Heart right ventricle (tissue), 16 donors: Measurements from ENCODE around the gene EFNB3. TPM values are rescaled to one million over a fixed set of nuclear protein-coding genes. Genes with fewer than 3 reads are reported as not detected.

Source experiments
- ATAC-seq, 8 donors: fragments of 200-7000 bp; cut with Tn5 transposase; one replicate each; pipeline ENCODE4 v1.9.1; 2020; ENCODE audit warnings: mild to moderate bottlenecking in 8 of 8, moderate library complexity in 8 of 8, moderate number of reproducible peaks in 1 of 8
- DNase-seq, 2 donors: peaks; one replicate each; pipeline ENCODE4 v3.0.0-alpha.2; 2020
- H3K27ac ChIP-seq, 10 donors: fragments of 200-600 bp; sonication (generic) in 2 of 10; one replicate each; pipeline versions ENCODE4 v1.5.0 to v1.8.0; 2020 to 2022; ENCODE audit warnings: mild to moderate bottlenecking in 3 of 10
- H3K27me3 ChIP-seq, 7 donors: fragments of 200-600 bp; one replicate each; pipeline ENCODE4 v1.8.0; 2021 to 2022; ENCODE audit warnings: mild to moderate bottlenecking in 2 of 7
- H3K36me3 ChIP-seq, 9 donors: fragments of 200-600 bp; sonication (generic) in 1 of 9; one replicate each; pipeline versions ENCODE4 v1.5.0 to v1.8.0; 2020 to 2022; ENCODE audit warnings: mild to moderate bottlenecking in 2 of 9
- H3K4me1 ChIP-seq, 9 donors: fragments of 200-600 bp; sonication (generic) in 1 of 9; one replicate each; pipeline versions ENCODE4 v1.5.0 to v1.8.0; 2020 to 2022; ENCODE audit warnings: mild to moderate bottlenecking in 4 of 9
- H3K4me3 ChIP-seq, 10 donors: fragments of 200-600 bp; sonication (generic) in 2 of 10; one replicate each; pipeline versions ENCODE4 v1.5.0 to v1.8.0; 2020 to 2022; ENCODE audit warnings: mild to moderate bottlenecking in 7 of 10, moderate library complexity in 2 of 10
- H3K9me3 ChIP-seq, 11 donors: fragments of 200-600 bp in 10 of 11; sonication (generic) in 2 of 11; one replicate each; pipeline versions ENCODE4 v1.5.0 to v1.8.0; 2013 to 2022; ENCODE audit warnings: mild to moderate bottlenecking in 2 of 11, control low read depth in 1 of 11, moderate library complexity in 1 of 11
- CTCF ChIP-seq, 9 donors: fragments of 200-600 bp; sonication (generic) in 2 of 9; IDR thresholded peaks; one replicate each; pipeline versions ENCODE4 v1.5.0 to v1.8.0; 2021 to 2022; ENCODE audit warnings: antibody characterized with exemption in 9 of 9, mild to moderate bottlenecking in 5 of 9, moderate library complexity in 1 of 9
- WGBS, 2 donors: extraction: QIAGEN DNeasy Blood & Tissue Kit; methylation state at CpG; one replicate each; pipeline ENCODE4 v1.1.7; 2013; ENCODE audit warnings: inconsistent platforms in 1 of 2; 5-methylcytosine and 5-hydroxymethylcytosine counted together
- intact Hi-C, 10 donors: fragments of 100-400 bp; cut with DNase I; formaldehyde crosslinking; loops; one replicate each; pipeline versions ENCODE4 v1.11.1 to v1.14.2; 2022
- polyA plus RNA-seq, 2 donors: library from polyadenylated mRNA; stranded (reverse); fragments of 200-250 nt; gene quantifications; one replicate each; pipeline ENCODE4 v1.2.3, GENCODE V29; 2013
- total RNA-seq, 10 donors: library from RNA; stranded (reverse); fragmentation: NEBNext Ultra II Directional in 3 of 10; extraction: Animal tissue kit (Norgen Biotek cat#: 25700) in 3 of 10; gene quantifications; one replicate each; pipeline versions ENCODE4 v1.2.1 to v1.2.4, GENCODE V29; 2021 to 2023
- donor health status: Arrhythmogenic right ventricular cardiomyopathy.
- donor health status: ischemic (EF 13 %, LVEDD 7.1; RV severe dilation, severe dysfunction).
- donor health status: healthy with polysubstance abuse.
- donor health status: DM: no; HTN: yes; CAD: no.
- donor health status: DM: no; HTN: no; CAD: no.
- donor health status: ischemic (EF 25% LVEDD 6.9; RV normal size, moderate dysfunction).
- donor health status: ischemic (EF 25% LVEDD 5.7; RV mildly dilated, moderate dysfunction).
- donor health status: healthy.
- donor health status: DM: yes; HTN: yes; CAD: no.
- donor health status: Ischemic cardiomyopathy.
- donor health status: ischemic (EF 35%, LVEDD 5.7; RV mildly dilated, moderate dysfunction).
- donor health status: nonischemic (EF 11% LVEDD 7.7; RV severe dilation, severe dysfunction).
- donor health status: DM: yes; HTN: yes; CAD: no.
- donor health status: PGD.
- donor health status: ischemic (EF 29% LVEDD 5.4; RV normal size, mild dysfunction).
- donor health status: nonischemic (EF 23%, LVEDD 6.1; RV moderate dilation, normal function).

The EFNB3 gene
- total and polyA plus RNA-seq, 12 donors: 0.17 to 1.3 (median 0.53) TPM

GRCh38 chr17:7686222-7687071 lies 18.6 kb upstream of the EFNB3 start:
- WGBS, 2 donors: 0 to 1% methylated on average over 30 of the region's 30 CpGs
- TF ChIP-seq CTCF (IDR thresholded peaks at IDR 0.05): no peak

GRCh38 chr17:7687072-7687907 lies 17.7 kb upstream of the EFNB3 start, which contains the start of gene TP53:
Gene TP53 (minus strand): TSS chr17:7687490. CDS start chr17:7676594, 10,896 bp downstream.
- ATAC-seq: peak; percentile 43 to 89 (median 82)
- H3K4me1 ChIP-seq: peaks cover 6 to 36% (median 25%) of the 10 kb centered on the region in 9 donors
- 0 to 1% methylated on average over 30 of the region's 30 CpGs for WGBS, 2 donors
- intact Hi-C loops: loop anchor here in 8 of 10 donors (2.0 to 10.0 kb wide), 9 partner anchors 35 to 332 kb away; partner anchors contain the start of genes SHBG (in 5 of the 8), FXR2 (in 2 of the 8), MPDU1 (in 2 of the 8) and SAT2 (in 2 of the 8)
- TF ChIP-seq CTCF (IDR thresholded peaks at IDR 0.05): no peak
- peaks cover 0 to 34% (median 0%) of the 10 kb centered on the region in 9 donors for H3K36me3 ChIP-seq
- no peaks in the 10 kb centered on the region for H3K27me3 ChIP-seq
- DNase-seq: peak; percentile 77 to 94
- no peaks in the 10 kb centered on the region for H3K9me3 ChIP-seq
- H3K4me3 ChIP-seq: peak within 1 kb of the TSS; percentile 68 to 97 (median 80)
- H3K27ac ChIP-seq: peak within 1 kb of the TSS; percentile 84 to 97 (median 94)

More at GRCh38 chr17:7686222-7687071, 18.6 kb upstream of the EFNB3 start:
- Histone ChIP-seq H3K4me1 (peaks cover 6 to 36% (median 25%) of the 10 kb centered on the region in 9 donors), H3K9me3 (no peaks in the 10 kb centered on the region), H3K4me3 (peak overlapping the region; percentile 68 to 97 (median 80)), H3K27me3 (no peaks in the 10 kb centered on the region), H3K36me3 (peaks cover 0 to 26% (median 0%) of the 10 kb centered on the region in 9 donors), H3K27ac (peak overlapping the region; percentile 84 to 97 (median 94))
- intact Hi-C loops: loop anchor here in 8 of 10 donors (2.0 to 10.0 kb wide), 9 partner anchors 34 to 332 kb away; partner anchors contain the start of genes SHBG (in 5 of the 8), FXR2 (in 2 of the 8), MPDU1 (in 2 of the 8) and SAT2 (in 2 of the 8)
- ATAC-seq: peak; percentile 46 to 76 (median 66)
- peak; percentile 73 to 80 for DNase-seq

- Histone ChIP-seq H3K36me3 (peaks cover 0 to 30% (median 0%) of the 10 kb centered on the region in 9 donors), H3K4me1 (peaks cover 6 to 36% (median 25%) of the 10 kb centered on the region in 9 donors), H3K27ac (peak within 1 kb of the TSS; percentile 84 to 97 (median 94)), H3K9me3 (no peaks in the 10 kb centered on the region), H3K4me3 (peak within 1 kb of the TSS; percentile 68 to 97 (median 80)), H3K27me3 (no peaks in the 10 kb centered on the region)
- DNase-seq: peak; percentile 94 to 98
- ATAC-seq: peak; percentile 93 to 96 (median 95)
- intact Hi-C loops: loop anchor here in 8 of 10 donors (1.0 to 10.0 kb wide), 11 partner anchors 36 to 333 kb away; partner anchors contain the start of genes SHBG (in 5 of the 8), FXR2 (in 2 of the 8), MPDU1 (in 2 of the 8) and SAT2 (in 2 of the 8)
- peak in 8 of 9 donors; percentile 97 to 100 (median 100) for TF ChIP-seq CTCF (IDR thresholded peaks at IDR 0.05)
- 0 to 1% methylated on average over 51 of the region's 51 CpGs for WGBS, 2 donors
Measured at GRCh38 chr17:7687908-7688807, 16.8 kb upstream of the EFNB3 start, which contains the start of gene WRAP53. Gene WRAP53 (plus strand): TSS chr17:7688477. CDS start chr17:7688649, 172 bp downstream.
